ENCODE measurements around the gene PDE11A. TPM values are rescaled to one million over a fixed set of nuclear protein-coding genes. Genes with fewer than 3 reads are reported as not detected.
A peak's percentile ranks its signal among the peaks of the same experiment; 100 is the strongest.
"Not testable (repeated sequence)": the region's sequence is repeated elsewhere in the genome, so short reads cannot be mapped to it uniquely, and the experiment has no call there.

Gene PDE11A
- polyA plus RNA-seq, 5 donors, result 0.18 to 0.37 (median 0.25) TPM

DNA sequence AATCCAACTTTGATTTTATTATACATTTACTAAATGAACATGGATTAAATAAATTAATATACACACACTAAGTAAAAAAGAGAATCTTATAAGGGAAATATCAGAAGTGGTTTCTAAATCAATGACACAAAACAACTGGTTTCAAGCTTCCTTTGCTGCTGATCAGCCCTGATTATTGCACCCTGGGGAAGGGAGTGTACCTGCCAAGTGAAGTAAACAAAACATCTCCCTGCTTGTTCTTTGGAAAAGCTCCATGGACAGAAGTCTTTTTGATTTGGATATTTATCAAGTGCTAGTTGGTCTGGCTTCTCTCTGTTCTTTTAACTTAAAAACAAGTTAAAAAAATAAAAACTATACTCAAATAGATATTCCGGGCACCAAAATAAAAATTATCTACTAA, 190.1 kb downstream of the PDE11A start:
- no peak for DNase-seq

DNA sequence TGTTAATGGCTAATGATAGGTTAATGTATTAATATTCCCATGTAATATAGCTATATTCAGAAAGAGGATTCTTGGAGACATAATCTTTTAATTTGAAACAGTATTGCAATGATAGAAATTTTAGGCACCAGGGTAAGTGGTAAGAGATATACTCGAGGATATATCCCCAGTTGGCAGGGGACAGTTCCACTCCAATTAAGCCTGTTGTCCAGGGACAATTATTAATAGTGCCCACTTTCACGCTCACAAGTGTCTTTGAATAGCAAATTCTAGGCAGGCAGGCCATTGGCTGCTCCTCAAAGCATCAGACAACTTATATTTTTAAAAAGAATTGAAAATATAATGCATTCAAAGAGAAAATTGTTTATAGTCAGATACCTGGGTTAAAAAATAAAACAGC, 190.7 kb downstream of the PDE11A start:
- DNase-seq, result no peak

GRCh38 chr2:177881008-177881747, 191.4 kb downstream of the PDE11A start:
- DNase-seq, result no peak

DNA sequence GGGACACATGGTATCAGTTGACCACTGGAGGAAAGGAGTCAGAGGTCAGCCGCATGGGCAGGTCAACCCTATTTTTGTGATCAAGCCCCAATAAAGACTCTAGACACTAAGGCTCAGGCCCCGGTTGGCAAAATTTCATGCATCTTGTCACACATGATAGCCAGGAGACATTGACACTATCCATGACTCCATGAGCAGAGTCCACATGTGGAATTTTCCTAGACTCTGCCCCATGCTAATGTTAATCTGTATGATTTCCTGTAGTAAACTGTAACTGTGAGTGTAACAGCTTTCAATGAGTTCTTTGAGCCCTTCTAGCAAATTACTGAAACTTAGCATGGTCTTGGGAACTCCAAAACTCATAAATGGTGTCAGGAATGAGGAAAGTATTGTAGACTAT, 192.3 kb downstream of the PDE11A start:
- DNase-seq, result no peak

GRCh38 chr2:177876950-177877349, 195.6 kb downstream of the PDE11A start:
- no peak for DNase-seq

DNA sequence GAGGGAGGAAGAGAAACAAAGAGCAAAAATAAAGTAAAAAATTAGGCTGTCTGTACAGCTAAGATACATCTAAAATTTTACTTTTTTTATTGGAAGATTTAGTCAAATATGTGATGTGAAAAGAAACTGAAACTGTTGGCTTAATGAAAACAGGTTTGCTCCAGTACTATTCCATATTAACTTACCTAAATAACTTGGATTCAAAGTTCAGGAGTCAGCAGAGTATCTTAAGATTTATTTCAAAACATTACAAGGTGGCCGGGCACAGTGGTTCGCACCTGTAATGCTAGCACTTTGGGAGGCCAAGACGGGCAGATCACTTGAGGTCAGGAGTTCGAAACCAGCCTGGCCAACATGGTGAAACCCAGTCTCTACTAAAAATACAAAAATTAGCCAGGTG, 197.9 kb downstream of the PDE11A start:
- DNase-seq, result no peak

DNA sequence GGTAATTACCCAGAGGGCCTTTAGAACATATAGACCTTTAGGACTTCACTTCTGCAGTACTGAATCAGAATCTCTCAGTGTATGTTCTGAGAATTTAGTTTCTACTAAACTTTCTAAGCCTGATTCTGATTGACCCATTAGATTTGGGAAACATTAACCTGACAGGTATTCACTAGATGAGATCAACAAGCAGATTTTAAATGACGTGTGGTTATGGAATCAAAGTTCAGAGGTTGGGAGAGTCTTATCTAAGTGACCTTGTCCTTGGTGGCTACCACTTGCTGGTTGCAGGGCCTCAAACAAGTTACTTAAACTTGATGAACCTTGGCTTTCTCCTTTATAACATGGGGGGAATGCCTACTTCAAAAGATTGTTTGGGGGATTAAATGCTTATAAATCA, 198.7 kb downstream of the PDE11A start:
- no peak for DNase-seq

GRCh38 chr2:177872286-177872685, 200.3 kb downstream of the PDE11A start:
- no peak for DNase-seq

DNA sequence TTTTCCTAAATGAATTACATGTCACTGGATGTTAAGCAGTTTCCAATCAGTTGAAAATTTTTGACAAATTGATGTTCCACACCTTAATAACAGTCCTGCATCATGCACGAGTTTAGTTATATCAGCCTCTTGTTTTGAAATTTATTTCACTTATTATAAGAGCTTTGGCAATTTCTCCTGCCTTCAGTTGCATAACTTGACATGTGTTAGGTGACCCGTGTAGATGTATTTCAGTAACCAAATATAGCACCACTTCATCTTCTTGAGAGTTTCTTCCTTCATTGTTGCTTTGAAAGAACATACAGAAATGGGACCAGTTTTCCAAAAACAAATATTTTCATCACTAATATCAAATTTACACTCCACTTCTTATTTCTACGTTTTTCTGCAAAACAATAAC, 202.7 kb downstream of the PDE11A start:
- no peak for DNase-seq

DNA sequence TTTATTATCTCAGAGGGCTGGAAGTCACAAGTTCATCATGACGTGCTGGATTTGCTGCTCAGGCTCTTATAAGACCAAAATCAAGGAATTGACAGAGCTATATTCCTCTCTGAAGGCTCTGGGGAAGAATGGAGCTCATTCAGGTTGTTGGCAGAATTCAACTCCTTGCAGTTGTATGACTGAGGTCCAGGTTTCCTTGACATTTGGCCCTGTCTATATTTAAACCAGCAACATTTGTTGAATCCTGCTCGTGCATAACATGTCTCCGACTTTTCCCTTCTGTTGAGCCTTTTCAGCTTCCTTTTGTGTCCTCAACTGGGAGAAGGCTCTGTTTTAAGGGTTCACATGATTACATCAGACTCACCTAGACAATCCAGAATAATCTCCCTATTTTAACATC, 203.4 kb downstream of the PDE11A start:
- DNase-seq, result no peak

DNA sequence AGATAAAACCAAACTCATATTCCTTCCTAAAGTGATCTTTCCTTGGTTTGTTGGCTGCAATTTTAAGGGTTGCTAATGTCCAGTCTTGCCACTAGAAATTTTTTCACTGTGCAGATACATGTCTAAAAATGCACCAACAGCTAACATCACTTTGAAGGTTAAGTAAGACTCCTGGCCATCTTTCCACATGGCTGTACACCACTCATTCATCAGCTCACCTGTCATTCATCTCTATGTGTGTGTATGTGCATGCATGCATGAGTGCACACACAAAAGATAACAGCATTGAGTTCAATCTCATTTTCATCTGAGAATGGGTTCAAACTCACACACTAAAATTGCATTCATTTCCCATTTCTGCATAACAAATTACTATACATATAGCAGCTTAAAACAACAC, 203.8 kb downstream of the PDE11A start:
- no peak for DNase-seq

DNA sequence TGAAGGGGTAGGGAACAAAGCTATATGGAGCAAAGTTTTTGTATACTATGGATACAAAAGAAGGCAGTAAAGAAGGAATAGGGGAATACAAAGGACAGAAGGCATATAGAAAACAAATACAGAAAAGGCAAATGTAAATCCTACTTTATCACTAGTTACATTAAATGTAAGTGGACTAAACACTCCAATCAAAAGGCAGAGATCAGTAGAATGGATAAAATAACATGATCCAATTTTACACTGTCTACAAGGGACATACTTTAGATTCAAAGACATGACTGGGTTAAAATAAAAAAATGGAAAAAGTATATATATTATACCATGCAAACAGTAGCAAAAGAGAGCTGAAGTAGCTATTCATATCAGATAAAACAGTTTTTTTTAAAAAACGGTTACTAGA, 215.0 kb downstream of the PDE11A start:
- no peak for DNase-seq

DNA sequence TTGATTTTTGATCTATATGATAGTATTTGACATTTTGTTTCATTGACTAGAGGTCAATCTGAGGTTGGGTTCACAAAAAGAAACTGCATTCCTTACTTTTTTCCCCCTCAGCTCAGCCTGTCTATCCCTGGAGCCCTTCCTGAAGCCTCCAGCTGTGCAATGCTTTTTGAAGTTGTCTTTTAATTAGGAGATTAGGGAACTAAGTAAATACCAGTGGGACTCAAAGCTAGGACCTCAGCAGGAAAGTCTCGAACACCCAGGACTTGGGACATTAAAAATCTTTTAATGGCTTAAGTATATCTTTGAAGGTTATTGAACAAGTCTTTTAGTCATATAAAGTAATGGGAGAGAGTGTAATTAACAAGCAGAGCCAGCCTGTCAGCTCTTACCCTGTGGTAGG, 220.2 kb downstream of the PDE11A start:
- DNase-seq, result no peak

DNA sequence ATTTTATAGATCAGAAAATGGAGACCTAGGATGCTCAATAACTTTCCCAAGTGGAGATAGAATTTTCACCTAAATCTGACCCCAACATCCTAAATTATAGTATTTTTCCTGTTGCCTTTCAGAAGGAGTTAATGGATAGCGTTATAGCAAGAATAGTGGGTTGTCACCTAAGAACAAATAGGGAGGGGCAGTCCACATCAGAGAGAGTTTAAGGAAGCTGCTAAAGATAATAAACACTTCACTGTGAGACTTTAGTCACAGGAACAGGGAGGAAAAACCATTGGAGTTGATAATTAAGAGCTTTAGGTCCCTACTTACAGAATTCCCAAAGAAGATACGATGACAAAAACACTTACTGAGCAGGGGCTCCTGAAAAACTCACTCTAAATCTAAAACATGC, 229.4 kb downstream of the PDE11A start:
- no peak for DNase-seq

DNA sequence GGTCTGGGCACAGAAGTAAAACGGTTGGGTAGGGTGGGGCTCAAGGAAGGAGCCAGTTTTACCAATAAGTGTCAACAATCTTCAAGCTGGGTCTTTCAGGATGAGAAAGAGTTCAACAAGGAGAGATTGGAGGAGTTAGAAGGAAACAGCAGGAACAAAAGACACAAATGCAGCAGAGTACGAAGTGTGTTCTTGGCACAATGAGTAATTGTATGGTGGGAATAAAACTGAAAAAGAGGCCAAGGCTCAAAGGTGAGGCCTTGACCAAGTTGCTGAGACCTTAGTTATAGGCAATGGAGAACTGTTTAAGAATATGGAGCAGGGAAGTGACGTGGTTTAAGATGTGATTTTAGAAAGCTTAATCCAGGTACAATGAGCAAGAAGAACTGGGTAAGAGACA, 230.3 kb downstream of the PDE11A start:
- no peak for DNase-seq

GRCh38 chr2:177835418-177836204, 237.0 kb downstream of the PDE11A start:
- not testable (repeated sequence) for DNase-seq

DNA sequence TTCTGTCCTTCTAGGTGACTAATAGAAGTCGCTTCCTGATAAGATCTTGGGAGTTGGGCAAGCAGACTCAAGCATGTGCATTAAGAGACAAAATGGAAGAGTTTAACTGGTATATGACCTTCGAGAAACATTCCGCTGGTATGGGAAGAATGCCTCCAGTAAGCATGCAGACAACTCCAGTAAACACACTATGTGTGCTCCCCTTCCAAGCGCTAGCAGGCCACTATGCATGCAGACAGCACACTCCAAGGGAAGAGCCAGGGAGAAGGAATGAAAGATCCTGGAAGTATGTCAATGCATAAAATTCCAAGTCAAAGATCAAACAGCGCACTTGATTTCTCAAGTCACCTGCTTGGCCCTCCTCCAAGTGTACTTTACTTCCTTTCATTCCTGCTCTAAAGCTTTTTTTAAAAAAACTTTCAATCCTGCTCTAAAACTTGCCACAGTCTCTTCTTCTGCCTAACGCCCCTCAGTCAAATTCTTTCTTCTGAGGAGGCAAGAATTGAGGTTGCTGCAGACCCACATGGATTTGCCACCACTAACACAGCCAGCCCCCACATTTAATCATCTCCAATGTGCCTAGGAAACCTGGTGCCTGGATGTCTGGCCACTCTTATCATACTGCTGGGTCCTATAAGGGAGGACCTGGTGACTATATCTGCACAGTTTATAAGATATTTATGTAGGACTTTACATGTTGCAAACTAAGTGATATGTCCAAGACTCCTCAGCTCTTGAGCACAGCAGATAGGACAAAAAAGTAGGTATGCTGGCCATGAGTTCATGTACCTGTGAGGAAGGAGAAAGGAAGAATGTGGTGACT, 239.8 kb downstream of the PDE11A start:
- peak; percentile 1 to 10 for DNase-seq

DNA sequence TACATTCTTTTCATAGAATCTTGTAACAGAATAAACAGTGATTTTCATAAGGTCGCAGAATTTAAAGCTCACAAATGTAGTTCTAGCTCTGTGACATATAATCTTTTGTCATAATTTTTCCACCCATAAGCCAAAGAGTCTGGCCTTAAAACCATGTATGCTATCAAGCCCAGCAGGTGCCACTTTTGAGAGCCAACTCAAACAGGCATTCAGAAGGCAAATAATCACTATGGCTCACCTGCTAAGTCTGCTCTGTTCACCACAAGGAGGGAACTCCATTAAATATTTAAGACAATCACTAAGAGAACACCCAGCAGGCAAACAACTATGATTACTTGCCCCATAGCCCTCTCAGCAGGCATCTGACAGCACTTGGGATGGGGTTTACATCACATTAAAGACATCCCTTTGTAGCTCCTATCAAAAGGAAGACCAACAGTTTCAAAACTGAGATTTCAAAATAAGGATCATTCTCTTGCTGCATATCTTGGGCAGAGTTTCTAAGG, 241.6 kb downstream of the PDE11A start:
- no peak for DNase-seq

- DNase-seq, result no peak
Observed at GRCh38 chr2:177828557-177828956, 244.0 kb downstream of the PDE11A start.

DNA sequence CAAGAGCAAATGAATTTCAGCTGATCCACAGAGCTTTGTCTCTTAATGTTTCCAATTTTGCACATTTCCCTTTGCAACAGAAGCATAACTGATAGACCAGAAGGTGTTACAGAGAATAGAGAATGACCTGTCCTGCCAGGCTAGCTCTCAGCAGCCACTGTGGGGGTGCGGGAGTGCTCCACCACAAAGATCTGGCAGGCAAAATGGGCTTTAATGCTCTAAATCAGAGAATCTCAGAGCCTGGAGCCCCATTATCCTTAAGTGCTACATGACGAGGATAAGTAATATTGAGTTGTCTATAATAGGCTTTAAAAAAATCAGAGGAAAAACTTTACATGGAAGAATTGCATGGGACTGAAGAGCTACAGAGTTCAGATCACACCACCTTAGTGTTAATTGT, 245.7 kb downstream of the PDE11A start:
- no peak for DNase-seq

- no peak for DNase-seq
Observed at GRCh38 chr2:177822941-177823340, 249.6 kb downstream of the PDE11A start.

DNA sequence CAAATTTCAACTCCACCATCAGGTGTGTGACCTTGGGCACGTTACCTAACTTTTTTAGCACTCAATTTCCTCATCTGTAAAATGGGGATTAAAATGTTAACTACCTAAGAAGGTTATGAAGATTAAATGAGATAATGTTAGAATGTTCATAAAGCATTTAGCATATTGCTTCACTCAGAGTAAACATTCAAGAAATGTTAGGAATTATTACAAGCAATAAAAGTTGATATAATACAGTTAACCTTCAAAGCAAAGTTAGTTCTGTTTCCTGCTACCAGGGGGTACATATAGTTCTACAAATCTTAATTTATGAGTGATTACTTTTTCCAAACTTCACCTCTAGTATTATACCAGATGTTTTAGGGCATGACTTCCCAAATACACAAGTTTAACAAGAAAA, 254.2 kb downstream of the PDE11A start:
- DNase-seq, result no peak
